Lower leg skin (tissue), 4 donors: ENCODE data around the gene B9D1. TPM values are rescaled to one million over a fixed set of nuclear protein-coding genes. Genes with fewer than 3 reads are reported as not detected.
A peak's percentile ranks its signal among the peaks of the same experiment; 100 is the strongest.

Experiments used
- DNase-seq, 2 donors: peaks; one replicate each; pipeline ENCODE4 v3.0.0-alpha.2; 2019; ENCODE audit warnings: low spot score in 2 of 2
- H3K4me3 ChIP-seq: fragments of 200-600 bp; sonication (generic); 2 replicates; pipeline ENCODE4 v1.5.1; 2017; ENCODE audit warnings: mild to moderate bottlenecking, low read depth; ENCODE audit not compliant: poor library complexity, severe bottlenecking
- CTCF ChIP-seq, 3 donors: fragments of 450-650 bp; IDR thresholded peaks; one replicate each; pipeline ENCODE4 v1.5.1; 2016; ENCODE audit warnings: antibody characterized with exemption in 3 of 3, mild to moderate bottlenecking in 3 of 3, moderate library complexity in 2 of 3
- POLR2A ChIP-seq, 2 donors: fragments of 450-650 bp; IDR thresholded peaks; one replicate each; pipeline ENCODE4 v1.6.1; 2016 to 2017; ENCODE audit warnings: antibody characterized with exemption in 2 of 2, mild to moderate bottlenecking in 1 of 2, moderate library complexity in 1 of 2
- whole genome bisulfite sequencing, 2 donors: methylation state at CpG; one replicate each; pipeline ENCODE4 v1.1.5; 2018; 5-methylcytosine and 5-hydroxymethylcytosine counted together
- intact Hi-C: fragments of 100-400 bp; cut with DNase I; formaldehyde crosslinking; loops from one replicate; pipeline ENCODE4 v1.15.0; 2023; ENCODE audit warnings: low total_unique reads
- total RNA-seq, 4 donors: library from RNA; depleted of rRNA; stranded (reverse); fragments of >200 nt; gene quantifications; one replicate each; pipeline ENCODE4 v1.1.0, GENCODE V29; 2016

The B9D1 gene
- total RNA-seq, 4 donors from 2014 or later, result 2.4 to 24.5 (median 19.5) TPM

- intact Hi-C loops, result loop anchor here (10.0 kb wide), 1 partner anchor 53 kb away; no protein-coding TSS in a partner anchor
- no peak overlapping the region for H3K4me3 ChIP-seq
- DNase-seq, result peak in 1 of 2 donors; percentile 43
- TF ChIP-seq CTCF (IDR thresholded peaks at IDR 0.05) (no peak), POLR2A (IDR thresholded peaks at IDR 0.05) (no peak)
- WGBS, 2 donors, result 53 to 76% methylated on average over 2 of the region's 2 CpGs
These were observed 24.9 kb downstream of the B9D1 start for GRCh38 chr17:19337712-19338023.

DNA sequence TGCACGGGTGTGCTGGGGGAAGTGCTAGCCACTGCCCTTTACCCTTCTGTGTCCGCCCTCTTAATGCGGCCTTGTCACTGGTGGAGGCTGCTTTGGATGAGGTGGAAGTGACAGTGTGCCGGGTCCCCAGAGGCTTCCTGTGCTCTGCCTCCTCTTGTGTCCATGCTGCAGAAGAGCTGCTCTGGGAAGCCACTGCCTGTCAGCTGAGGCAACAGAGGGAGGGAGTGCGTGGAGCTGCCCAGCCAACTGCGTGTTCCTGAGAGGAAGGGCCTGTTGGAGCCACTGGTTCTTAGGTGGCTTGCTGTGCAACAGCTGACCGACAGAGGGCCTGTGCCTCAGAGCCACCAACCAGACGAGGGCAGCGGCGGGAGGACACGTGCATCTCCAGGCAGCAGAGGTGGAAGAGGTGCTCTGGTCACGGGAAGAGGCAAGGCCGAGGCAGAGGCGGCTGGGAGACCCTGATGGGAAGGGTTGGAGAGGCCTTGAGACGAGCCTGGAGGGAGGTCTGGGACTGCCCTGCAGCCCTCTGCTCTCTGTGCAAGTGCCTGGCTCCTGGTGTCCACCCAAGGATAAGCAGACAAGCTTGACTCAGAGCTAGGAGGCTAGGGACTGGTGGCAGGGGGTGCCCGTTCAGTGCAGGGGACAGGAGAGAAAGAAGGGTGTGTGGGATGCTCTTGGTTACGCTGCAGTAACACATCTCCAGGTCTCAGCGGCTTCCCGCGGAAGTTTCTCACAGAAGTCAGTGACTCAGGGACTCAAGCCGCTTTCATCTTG lies 25.4 kb downstream of the B9D1 start:
- peak in 1 of 2 donors; percentile 90 for DNase-seq
- WGBS, 2 donors, result 59 to 80% methylated on average over 21 of the region's 21 CpGs
- no peak overlapping the region for H3K4me3 ChIP-seq
- intact Hi-C loops, result loop anchor here (10.0 kb wide), 1 partner anchor 52 kb away; no protein-coding TSS in a partner anchor
- TF ChIP-seq POLR2A (IDR thresholded peaks at IDR 0.05) (no peak), CTCF (IDR thresholded peaks at IDR 0.05) (peak in 1 of 3 donors; percentile 13)

DNA sequence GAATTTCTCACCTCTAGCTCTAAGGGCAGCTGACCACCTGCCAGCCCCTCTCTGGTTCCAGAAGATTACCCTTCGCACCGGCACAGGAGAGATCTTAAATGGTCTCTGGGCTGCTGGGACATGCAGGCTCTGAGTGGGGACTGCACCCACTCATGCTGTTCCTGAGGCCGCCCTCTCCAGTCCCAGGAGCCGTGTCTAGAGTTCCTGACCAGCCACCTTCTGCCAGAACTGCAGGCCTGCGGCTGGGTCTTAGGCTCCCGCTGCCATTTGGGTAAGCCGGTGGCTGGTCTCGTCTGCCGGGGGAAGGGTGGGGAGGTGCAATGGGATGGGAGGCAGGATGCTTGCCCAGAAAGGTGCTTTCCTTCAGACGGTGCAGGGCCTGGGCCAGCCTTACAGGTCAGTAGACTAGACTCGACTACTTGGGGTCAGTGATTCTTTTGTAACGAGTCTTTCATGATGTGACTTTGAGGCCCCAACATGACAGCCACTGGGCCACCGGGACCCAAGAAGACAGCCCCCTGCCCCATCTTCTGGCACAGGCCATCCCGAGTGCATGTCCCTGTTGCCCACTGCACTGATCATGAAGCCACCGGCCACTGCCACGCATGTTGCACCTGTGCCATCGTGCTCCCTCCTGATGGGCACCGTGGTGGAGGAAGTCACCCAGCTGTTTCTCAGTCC lies 26.4 kb downstream of the B9D1 start:
- peak in 1 of 2 donors; percentile 83 for DNase-seq
- H3K4me3 ChIP-seq, result no peak overlapping the region
- WGBS, 2 donors, result 89 to 93% methylated on average over 18 of the region's 18 CpGs
- intact Hi-C loops, result loop anchor here (10.0 kb wide), 1 partner anchor 51 kb away; no protein-coding TSS in a partner anchor
- TF ChIP-seq POLR2A (IDR thresholded peaks at IDR 0.05), result no peak
- TF ChIP-seq CTCF (IDR thresholded peaks at IDR 0.05), result no peak

DNA sequence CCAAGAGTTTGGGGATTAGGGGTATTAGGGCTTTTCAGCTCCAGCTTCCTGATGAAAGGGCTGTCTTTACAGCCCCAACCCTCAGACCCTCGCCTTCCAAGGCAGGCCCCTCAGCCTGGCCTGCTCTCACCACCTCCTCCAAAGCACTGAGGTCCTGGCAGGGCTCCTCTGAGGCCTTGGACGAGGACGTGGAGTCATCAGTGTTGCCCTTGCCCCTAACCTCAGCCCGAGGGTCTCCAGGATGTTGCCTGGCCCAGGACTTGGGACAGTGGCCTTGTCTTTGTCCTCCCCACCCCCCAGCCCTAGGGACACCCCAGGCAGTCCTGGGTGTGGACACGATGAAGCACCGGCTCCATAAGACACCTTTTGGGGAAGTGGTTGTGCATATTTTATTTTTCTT lies 28.2 kb downstream of the B9D1 start:
- 71 to 90% methylated on average over 2 to 6 of the region's 6 CpGs for WGBS, 2 donors
- intact Hi-C loops, result loop anchor here (10.0 kb wide), 1 partner anchor 50 kb away; no protein-coding TSS in a partner anchor
- peak in 1 of 2 donors; percentile 79 for DNase-seq
- H3K4me3 ChIP-seq, result no peak overlapping the region
- TF ChIP-seq POLR2A (IDR thresholded peaks at IDR 0.05) (no peak), CTCF (IDR thresholded peaks at IDR 0.05) (no peak)

- WGBS, 2 donors, result 59 to 78% methylated on average over 8 to 12 of the region's 12 CpGs
- intact Hi-C loops, result loop anchor here (10.0 kb wide), 1 partner anchor 49 kb away; no protein-coding TSS in a partner anchor
- no peak overlapping the region for H3K4me3 ChIP-seq
- DNase-seq, result no peak
- TF ChIP-seq CTCF (IDR thresholded peaks at IDR 0.05) (no peak), POLR2A (IDR thresholded peaks at IDR 0.05) (no peak)
These were observed 28.7 kb downstream of the B9D1 start for GRCh38 chr17:19333736-19334290.
